ENCODE data around the gene TCERG1.
"Not testable (repeated sequence)": the region's sequence is repeated elsewhere in the genome, so short reads cannot be mapped to it uniquely, and the experiment has no call there.

The TCERG1 gene

GRCh38 chr5:146544232-146544631 is 97.1 kb downstream of the TCERG1 start:
- H3K4me3 ChIP-seq (ENCODE audit: low read depth, low read length) = no peak overlapping the region
- TF ChIP-seq, protein P1, sequence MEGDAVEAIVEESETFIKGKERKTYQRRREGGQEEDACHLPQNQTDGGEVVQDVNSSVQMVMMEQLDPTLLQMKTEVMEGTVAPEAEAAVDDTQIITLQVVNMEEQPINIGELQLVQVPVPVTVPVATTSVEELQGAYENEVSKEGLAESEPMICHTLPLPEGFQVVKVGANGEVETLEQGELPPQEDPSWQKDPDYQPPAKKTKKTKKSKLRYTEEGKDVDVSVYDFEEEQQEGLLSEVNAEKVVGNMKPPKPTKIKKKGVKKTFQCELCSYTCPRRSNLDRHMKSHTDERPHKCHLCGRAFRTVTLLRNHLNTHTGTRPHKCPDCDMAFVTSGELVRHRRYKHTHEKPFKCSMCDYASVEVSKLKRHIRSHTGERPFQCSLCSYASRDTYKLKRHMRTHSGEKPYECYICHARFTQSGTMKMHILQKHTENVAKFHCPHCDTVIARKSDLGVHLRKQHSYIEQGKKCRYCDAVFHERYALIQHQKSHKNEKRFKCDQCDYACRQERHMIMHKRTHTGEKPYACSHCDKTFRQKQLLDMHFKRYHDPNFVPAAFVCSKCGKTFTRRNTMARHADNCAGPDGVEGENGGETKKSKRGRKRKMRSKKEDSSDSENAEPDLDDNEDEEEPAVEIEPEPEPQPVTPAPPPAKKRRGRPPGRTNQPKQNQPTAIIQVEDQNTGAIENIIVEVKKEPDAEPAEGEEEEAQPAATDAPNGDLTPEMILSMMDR (IDR thresholded peaks at IDR 0.05; ENCODE audit: low read depth, low read length, missing control alignments) = no peak
- DNase-seq (ENCODE audit: low read depth) = no peak
- in situ Hi-C loops (cut with HindIII; ENCODE audit: low sequenced_read_pairs) = no loop called here

DNA sequence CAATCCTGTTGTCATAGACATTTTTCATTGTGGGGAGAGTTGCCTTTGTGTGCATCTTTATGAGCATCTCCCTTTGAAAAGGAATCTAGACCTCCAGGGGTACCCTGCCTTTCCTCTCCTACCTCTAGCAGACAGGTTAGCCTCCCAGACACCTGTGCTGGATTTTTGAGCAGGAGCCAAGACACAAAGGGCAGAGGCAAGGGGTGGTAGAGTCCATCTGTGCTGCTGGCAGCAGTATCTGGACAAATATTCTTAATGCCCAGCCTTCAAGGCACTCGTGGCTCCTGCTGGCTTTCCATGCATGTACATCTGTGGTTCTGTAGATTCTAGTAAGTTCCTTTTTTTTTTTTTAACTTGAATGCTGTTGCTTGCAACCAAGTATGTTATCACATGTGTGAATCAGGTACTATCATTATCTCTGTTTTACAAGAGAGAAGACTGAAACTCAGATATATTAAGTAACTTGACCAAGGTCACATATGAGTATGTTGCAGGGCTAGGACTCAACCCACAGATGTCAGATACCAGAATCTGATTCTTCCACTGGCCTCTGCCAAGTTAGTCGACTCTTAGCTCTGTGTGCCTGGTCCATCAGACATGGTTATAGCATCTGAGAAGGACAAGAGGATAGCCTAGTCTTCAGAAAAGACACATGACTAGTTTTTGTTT is 101.8 kb downstream of the TCERG1 start:
- no peak for DNase-seq (ENCODE audit: low read depth)
- H3K4me3 ChIP-seq (ENCODE audit: low read depth, low read length) = no peak overlapping the region
- TF ChIP-seq, protein P1 (IDR thresholded peaks at IDR 0.05; ENCODE audit: low read depth, low read length, missing control alignments) = no peak
- in situ Hi-C loops (cut with HindIII; ENCODE audit: low sequenced_read_pairs) = no loop called here

DNA sequence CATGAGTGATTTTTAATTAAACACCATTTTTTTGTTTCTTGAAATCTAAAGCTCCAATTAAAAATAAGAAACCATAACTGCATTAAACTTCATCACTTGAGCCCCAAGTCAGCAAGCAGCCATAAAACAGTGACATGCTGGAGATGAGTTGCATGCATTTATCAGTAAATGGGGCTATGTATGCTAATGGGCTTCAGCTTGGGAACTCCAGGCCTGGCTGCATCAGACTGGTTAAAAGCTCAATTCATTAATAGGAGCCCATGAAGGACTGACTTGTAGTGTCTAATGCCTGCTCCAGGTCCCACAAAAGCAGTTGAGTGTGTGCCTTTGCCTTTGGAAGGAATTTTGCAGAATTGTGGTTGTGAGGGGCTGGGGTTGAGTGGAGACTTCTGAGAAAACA is 102.5 kb downstream of the TCERG1 start:
- no peak for DNase-seq (ENCODE audit: low read depth)
- no peak overlapping the region for H3K4me3 ChIP-seq (ENCODE audit: low read depth, low read length)
- TF ChIP-seq, protein P1 (IDR thresholded peaks at IDR 0.05; ENCODE audit: low read depth, low read length, missing control alignments) = no peak
- in situ Hi-C loops (cut with HindIII; ENCODE audit: low sequenced_read_pairs) = no loop called here

GRCh38 chr5:146553446-146553845 is 106.3 kb downstream of the TCERG1 start:
- TF ChIP-seq, protein P1 (IDR thresholded peaks at IDR 0.05; ENCODE audit: low read depth, low read length, missing control alignments) = no peak
- H3K4me3 ChIP-seq (ENCODE audit: low read depth, low read length) = no peak overlapping the region
- DNase-seq (ENCODE audit: low read depth) = no peak
- in situ Hi-C loops (cut with HindIII; ENCODE audit: low sequenced_read_pairs) = no loop called here

GRCh38 chr5:146556884-146557283 is 109.8 kb downstream of the TCERG1 start:
- H3K4me3 ChIP-seq (ENCODE audit: low read depth, low read length); DNase-seq (ENCODE audit: low read depth); in situ Hi-C loops (cut with HindIII; ENCODE audit: low sequenced_read_pairs): not testable (repeated sequence)

GRCh38 chr5:146560205-146560812 is 113.2 kb downstream of the TCERG1 start:
- DNase-seq (ENCODE audit: low read depth) = peak; percentile 26
- TF ChIP-seq, protein P1 (IDR thresholded peaks at IDR 0.05; ENCODE audit: low read depth, low read length, missing control alignments) = no peak
- H3K4me3 ChIP-seq (ENCODE audit: low read depth, low read length) = no peak overlapping the region
- in situ Hi-C loops (cut with HindIII; ENCODE audit: low sequenced_read_pairs) = no loop called here

Measured in astrocyte of the cerebellum (primary cell).